ENCODE results near the gene MAGEA10.
"Not testable (repeated sequence)": the region's sequence is repeated elsewhere in the genome, so short reads cannot be mapped to it uniquely, and the experiment has no call there.

MAGEA10 gene

GRCh38 chrX:152138388-152138784 lies at the start of gene MAGEA10:
MAGEA10 (minus strand) TSS chrX:152138577; CDS start chrX:152135620, 2,957 bp downstream.
- TF ChIP-seq ZFX (IDR thresholded peaks at IDR 0.05; ENCODE audit: borderline replicate concordance) (no peak), CTCF (IDR thresholded peaks at IDR 0.05) (no peak)
- no peak within 1 kb of the TSS for H3K27ac ChIP-seq

DNA sequence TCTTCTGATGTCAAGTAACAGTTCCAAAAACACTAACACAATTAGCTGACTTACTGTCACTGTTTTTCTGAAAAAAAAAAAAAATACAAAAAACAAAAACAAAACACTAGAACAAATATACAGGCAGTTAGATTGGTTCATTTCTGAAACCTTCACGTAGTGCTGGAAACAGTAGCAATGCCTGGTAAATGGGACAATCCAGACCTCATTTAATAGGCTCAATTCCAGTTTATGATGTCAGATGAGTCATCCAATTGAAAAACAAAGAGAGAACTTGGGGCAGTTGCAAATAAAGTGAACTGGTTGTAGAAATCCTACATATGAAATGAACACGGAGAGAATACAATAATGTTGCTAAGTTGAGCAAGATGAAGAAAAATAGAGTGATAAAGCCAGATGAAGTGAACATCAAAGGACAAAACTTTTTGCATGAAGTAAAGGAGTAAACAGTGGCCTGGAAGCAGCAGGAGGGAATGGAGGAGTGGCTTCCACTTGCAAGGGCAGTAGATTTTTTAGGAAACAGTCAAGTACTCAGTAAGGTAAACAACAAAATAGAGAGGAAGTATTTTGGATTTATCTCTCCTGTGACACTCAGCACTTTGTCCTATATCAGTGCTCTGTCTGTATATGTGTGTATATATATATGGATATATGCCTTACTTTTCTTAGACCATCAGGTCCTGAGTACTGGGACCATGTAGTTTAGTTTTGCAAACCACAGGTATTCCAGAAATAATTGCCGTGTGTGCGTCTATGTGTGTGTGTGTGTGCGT lies 39.3 kb upstream of the MAGEA10 start:
- TF ChIP-seq ZFX (IDR thresholded peaks at IDR 0.05; ENCODE audit: borderline replicate concordance): no peak
- TF ChIP-seq CTCF (IDR thresholded peaks at IDR 0.05): no peak
- no peak overlapping the region for H3K27ac ChIP-seq

DNA sequence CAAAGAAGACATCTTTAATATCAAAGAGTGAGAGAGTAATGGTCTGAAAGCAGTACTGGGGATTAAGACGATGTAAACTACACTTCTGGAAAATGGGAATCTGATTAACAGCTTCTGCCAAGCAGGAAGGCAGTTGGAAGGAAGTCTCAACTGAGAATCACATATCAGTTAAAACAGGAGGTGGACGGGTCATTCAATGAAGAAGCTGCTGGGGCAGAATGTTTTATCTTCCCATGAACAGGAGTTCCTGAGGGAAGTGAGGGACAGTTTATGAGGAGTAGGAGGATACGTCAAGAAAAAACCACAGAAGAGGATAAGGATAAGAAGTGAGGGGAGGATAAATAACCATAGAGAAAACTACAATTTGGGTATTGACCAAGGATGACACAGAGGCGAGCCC lies 38.7 kb upstream of the MAGEA10 start:
- H3K27ac ChIP-seq: no peak overlapping the region
- TF ChIP-seq ZFX (IDR thresholded peaks at IDR 0.05; ENCODE audit: borderline replicate concordance) (no peak), CTCF (IDR thresholded peaks at IDR 0.05) (no peak)

DNA sequence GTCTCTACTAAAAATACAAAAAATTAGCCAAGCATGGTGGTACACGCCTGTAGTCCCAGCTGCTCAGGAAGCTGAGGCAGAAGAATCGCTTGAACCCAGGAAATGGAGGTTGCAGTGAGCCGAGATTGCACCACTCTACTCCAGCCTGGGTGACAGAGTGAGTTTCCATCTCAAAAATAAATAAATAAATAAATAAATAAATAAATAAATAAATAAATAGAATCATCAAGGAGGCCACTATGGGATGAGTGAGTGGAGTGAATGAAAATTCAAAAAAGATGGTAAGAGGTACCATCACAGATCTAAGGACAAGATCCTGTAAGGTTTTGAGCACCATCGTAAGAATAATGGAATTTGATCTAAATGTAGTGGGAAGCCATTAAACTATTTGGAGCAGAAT lies 37.5 kb upstream of the MAGEA10 start:
- not testable (repeated sequence) for H3K27ac ChIP-seq

- H3K27ac ChIP-seq: not testable (repeated sequence)
These were observed 35.5 kb upstream of the MAGEA10 start for GRCh38 chrX:152173923-152174322.

GRCh38 chrX:152170621-152171020 lies 32.2 kb upstream of the MAGEA10 start:
- no peak overlapping the region for H3K27ac ChIP-seq
- TF ChIP-seq ZFX (IDR thresholded peaks at IDR 0.05; ENCODE audit: borderline replicate concordance) (no peak), CTCF (IDR thresholded peaks at IDR 0.05) (no peak)

DNA sequence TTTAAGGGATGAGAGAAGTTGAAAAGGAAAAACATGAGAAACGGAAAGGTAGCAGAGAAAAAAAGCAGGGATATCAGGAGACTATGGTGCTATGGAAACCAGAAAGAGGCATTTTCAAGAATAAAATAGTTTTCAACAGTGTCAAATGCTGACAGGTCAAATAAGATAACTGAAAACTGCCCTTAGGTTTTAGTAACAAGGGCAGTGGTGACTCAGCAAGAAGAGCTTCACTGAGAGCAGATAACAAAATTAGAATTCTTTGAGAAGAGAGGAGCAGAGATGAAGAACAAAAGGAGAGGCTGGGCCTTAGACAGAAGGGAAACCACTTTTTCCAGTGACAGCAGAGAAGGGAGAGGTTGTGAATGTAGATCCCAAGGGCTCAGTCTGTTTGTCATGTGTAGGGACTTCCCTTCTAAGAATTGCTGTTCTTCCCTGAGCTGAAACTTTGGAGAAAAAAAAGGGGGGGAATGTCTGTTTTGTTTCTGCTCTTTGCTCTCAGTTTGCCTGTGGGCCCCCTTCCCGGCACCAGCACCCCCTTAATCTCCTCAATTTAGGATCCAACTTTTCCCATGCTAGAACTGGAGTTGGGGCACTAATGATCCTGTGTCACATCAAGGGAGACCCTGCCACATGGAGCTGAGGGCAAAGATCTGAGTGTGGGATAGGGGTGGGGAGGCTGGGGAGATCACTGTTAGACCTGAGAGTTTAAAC lies 26.8 kb upstream of the MAGEA10 start:
- no peak overlapping the region for H3K27ac ChIP-seq
- no peak for TF ChIP-seq CTCF (IDR thresholded peaks at IDR 0.05)
- TF ChIP-seq ZFX (IDR thresholded peaks at IDR 0.05; ENCODE audit: borderline replicate concordance): no peak

DNA sequence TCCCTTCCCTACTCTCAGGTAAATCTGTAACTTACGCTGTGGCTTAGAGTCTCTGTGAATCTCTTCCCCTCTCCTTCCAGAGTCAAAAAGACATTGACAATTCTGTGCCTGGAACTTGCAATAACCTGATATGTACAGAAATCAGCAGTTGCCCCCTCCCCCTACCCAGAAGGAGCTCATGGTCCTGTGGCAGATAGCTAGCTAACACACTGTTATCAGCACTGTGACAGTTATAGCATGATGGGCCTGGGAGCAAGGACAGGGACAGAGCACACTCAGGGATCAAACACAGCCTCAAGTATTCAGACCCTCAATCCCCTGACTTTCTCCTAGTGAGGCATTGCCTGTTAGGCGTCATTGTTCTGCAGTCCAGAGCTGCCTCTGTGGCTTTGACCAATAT lies 18.7 kb upstream of the MAGEA10 start:
- TF ChIP-seq ZFX (IDR thresholded peaks at IDR 0.05; ENCODE audit: borderline replicate concordance) (no peak), CTCF (IDR thresholded peaks at IDR 0.05) (no peak)
- H3K27ac ChIP-seq: no peak overlapping the region

Measured in 22Rv1 (cell line).